ENCODE results near the gene UNC13A. TPM values are rescaled to one million over a fixed set of nuclear protein-coding genes. Genes with fewer than 3 reads are reported as not detected.

The UNC13A gene
- polyA plus RNA-seq, 1 of the 3 experiments (the other 2 are of a cell fraction): 0.38 TPM

GRCh38 chr19:17610384-17610783 is 77.8 kb downstream of the UNC13A start:
- POLR2A ChIA-PET: interaction anchor here (0.7 kb wide), 1 partner anchor 10 kb away, joined by 3 read pairs; no protein-coding TSS in a partner anchor
- Histone ChIP-seq H3K36me3 (replicated peaks in 1 of 2; ENCODE audit: control insufficient read depth in 1 of 2, insufficient read depth in 2 of 2, low read length in 1 of 2) (no peaks in the 10 kb centered on the region), H3K4me3 (ENCODE audit: low read depth in 2 of 2, low read length in 1 of 2) (no peak overlapping the region), H4K20me1 (ENCODE audit: insufficient read depth) (no peaks in the 10 kb centered on the region), H3F3A (replicated peaks; ENCODE audit: insufficient read depth) (no peaks in the 10 kb centered on the region), H3K9ac (no peak overlapping the region), H3K27ac (ENCODE audit: low read depth in 2 of 2, low read length in 1 of 2) (no peak overlapping the region), H2AFZ (ENCODE audit: low read depth) (no peak overlapping the region), H3K4me1 (ENCODE audit: control insufficient read depth in 1 of 2, insufficient read depth in 2 of 2, low read depth in 1 of 2, low read length in 1 of 2) (peaks cover 0 to 9% of the 10 kb centered on the region in 2 experiments; a peak in 1 of 4 replicates), H3K4me2 (no peak overlapping the region), H3K9me3 (no peaks in the 10 kb centered on the region), H3K79me2 (ENCODE audit: insufficient read depth) (no peaks in the 10 kb centered on the region), H3K9me2 (no peaks in the 10 kb centered on the region), H3K27me3 (ENCODE audit: insufficient read depth) (no peaks in the 10 kb centered on the region)
- peak; percentile 55 for DNase-seq
- WGBS (ENCODE audit: low lambda C conversion rate): 73% methylated on average over 7 of the region's 7 CpGs
- CTCF ChIA-PET: interaction anchor here (1.4 to 1.8 kb wide), 2 partner anchors 12 to 245 kb away, joined by 4 to 6 read pairs; no protein-coding TSS in a partner anchor
- no peak for TF ChIP-seq RCOR1 (IDR thresholded peaks at IDR 0.05; ENCODE audit: low read length)
- no peak for TF ChIP-seq PBX3 (IDR thresholded peaks at IDR 0.05)
- peak; percentile 91 for TF ChIP-seq USF1 (IDR thresholded peaks at IDR 0.05; ENCODE audit: borderline replicate concordance, low read depth)
- TF ChIP-seq GATA2 (CRISPR knock-in tag; IDR thresholded peaks at IDR 0.05): no peak
- no peak for TF ChIP-seq MAX (IDR thresholded peaks at IDR 0.05; ENCODE audit: low read depth)
- no peak for TF ChIP-seq POLR2AphosphoS5 (IDR thresholded peaks at IDR 0.05; ENCODE audit: low read depth, low read length)
- TF ChIP-seq MXI1 (IDR thresholded peaks at IDR 0.05; ENCODE audit: low read depth, low read length): no peak
- TF ChIP-seq CTCF (IDR thresholded peaks at IDR 0.05): no peak
- peak; percentile 56; the same call in 1 of the 2 replicates for TF ChIP-seq USF2 (IDR thresholded peaks at IDR 0.05; ENCODE audit: borderline replicate concordance, low read depth, low read length)
- no peak for TF ChIP-seq FOXM1 (IDR thresholded peaks at IDR 0.05; ENCODE audit: low read depth)

- no peaks in the 10 kb centered on the region for H4K20me1 ChIP-seq (ENCODE audit: insufficient read depth)
- H3K9ac ChIP-seq: no peak overlapping the region
- no peak for DNase-seq
- no peak overlapping the region for H2AFZ ChIP-seq (ENCODE audit: low read depth)
- peaks cover 0 to 9% of the 10 kb centered on the region in 2 experiments; a peak in 1 of 4 replicates for H3K4me1 ChIP-seq (ENCODE audit: control insufficient read depth in 1 of 2, insufficient read depth in 2 of 2, low read depth in 1 of 2, low read length in 1 of 2)
- H3K4me2 ChIP-seq: no peak overlapping the region
- no peaks in the 10 kb centered on the region for H3K9me2 ChIP-seq
- H3K27ac ChIP-seq (ENCODE audit: low read depth in 2 of 2, low read length in 1 of 2): no peak overlapping the region
- CTCF ChIA-PET: interaction anchor here (1.8 to 2.7 kb wide), 2 partner anchors 11 to 35 kb away, joined by 9 to 11 read pairs; no protein-coding TSS in a partner anchor
- 91% methylated on average over 9 of the region's 9 CpGs for WGBS (ENCODE audit: low lambda C conversion rate)
- no peaks in the 10 kb centered on the region for H3K36me3 ChIP-seq (replicated peaks in 1 of 2; ENCODE audit: control insufficient read depth in 1 of 2, insufficient read depth in 2 of 2, low read length in 1 of 2)
- no peak overlapping the region for H3K4me3 ChIP-seq (ENCODE audit: low read depth in 2 of 2, low read length in 1 of 2)
- peaks cover 9% of the 10 kb centered on the region; the same call in 1 of the 2 replicates for H3K27me3 ChIP-seq (ENCODE audit: insufficient read depth)
- no peaks in the 10 kb centered on the region for H3F3A ChIP-seq (replicated peaks; ENCODE audit: insufficient read depth)
- POLR2A ChIA-PET: no interaction called here
- H3K79me2 ChIP-seq (ENCODE audit: insufficient read depth): no peaks in the 10 kb centered on the region
- H3K9me3 ChIP-seq: no peaks in the 10 kb centered on the region
- no peak for TF ChIP-seq MAX (IDR thresholded peaks at IDR 0.05; ENCODE audit: low read depth)
- TF ChIP-seq YY1 (IDR thresholded peaks at IDR 0.05; ENCODE audit: low read depth): no peak
- TF ChIP-seq IRF3 (IDR thresholded peaks at IDR 0.05; ENCODE audit: low read depth, low read length): no peak
- TF ChIP-seq GABPA (IDR thresholded peaks at IDR 0.05; ENCODE audit: low read depth): no peak
- no peak for TF ChIP-seq ELF1 (IDR thresholded peaks at IDR 0.05)
- no peak for TF ChIP-seq FOXJ3 (CRISPR knock-in tag; IDR thresholded peaks at IDR 0.05)
- TF ChIP-seq POLR2AphosphoS5 (IDR thresholded peaks at IDR 0.05; ENCODE audit: low read depth, low read length): no peak
- TF ChIP-seq GATA2 (CRISPR knock-in tag; IDR thresholded peaks at IDR 0.05): no peak
- no peak for TF ChIP-seq RAD21 (IDR thresholded peaks at IDR 0.05; ENCODE audit: low read length)
- TF ChIP-seq TEAD4 (IDR thresholded peaks at IDR 0.05; ENCODE audit: borderline replicate concordance, insufficient read depth): no peak
- no peak for TF ChIP-seq TCF12 (IDR thresholded peaks at IDR 0.05)
- TF ChIP-seq NFIC (IDR thresholded peaks at IDR 0.05; ENCODE audit: borderline replicate concordance): no peak
- TF ChIP-seq USF2 (IDR thresholded peaks at IDR 0.05; ENCODE audit: borderline replicate concordance, low read depth, low read length): no peak
- no peak for TF ChIP-seq PBX3 (IDR thresholded peaks at IDR 0.05)
Measured at GRCh38 chr19:17607936-17608335, 80.2 kb downstream of the UNC13A start.
